Activated CD4-positive, alpha-beta T cell treated with anti-CD3 and anti-CD28 coated beads, Interleukin-10, Interleukin-2, amounts not matched to agents 100 ng/mL and 50 ng/mL, durations not matched to agents 16 hours and 8 hours (primary cell): ENCODE data around the gene LGR6.
A peak's percentile ranks its signal among the peaks of the same experiment; 100 is the strongest.
"Not testable (repeated sequence)": the region's sequence is repeated elsewhere in the genome, so short reads cannot be mapped to it uniquely, and the experiment has no call there.

ENCODE experiments used
- DNase-seq: peaks from one replicate; pipeline ENCODE4 v3.0.0-alpha.2; 2020

Gene LGR6

DNA sequence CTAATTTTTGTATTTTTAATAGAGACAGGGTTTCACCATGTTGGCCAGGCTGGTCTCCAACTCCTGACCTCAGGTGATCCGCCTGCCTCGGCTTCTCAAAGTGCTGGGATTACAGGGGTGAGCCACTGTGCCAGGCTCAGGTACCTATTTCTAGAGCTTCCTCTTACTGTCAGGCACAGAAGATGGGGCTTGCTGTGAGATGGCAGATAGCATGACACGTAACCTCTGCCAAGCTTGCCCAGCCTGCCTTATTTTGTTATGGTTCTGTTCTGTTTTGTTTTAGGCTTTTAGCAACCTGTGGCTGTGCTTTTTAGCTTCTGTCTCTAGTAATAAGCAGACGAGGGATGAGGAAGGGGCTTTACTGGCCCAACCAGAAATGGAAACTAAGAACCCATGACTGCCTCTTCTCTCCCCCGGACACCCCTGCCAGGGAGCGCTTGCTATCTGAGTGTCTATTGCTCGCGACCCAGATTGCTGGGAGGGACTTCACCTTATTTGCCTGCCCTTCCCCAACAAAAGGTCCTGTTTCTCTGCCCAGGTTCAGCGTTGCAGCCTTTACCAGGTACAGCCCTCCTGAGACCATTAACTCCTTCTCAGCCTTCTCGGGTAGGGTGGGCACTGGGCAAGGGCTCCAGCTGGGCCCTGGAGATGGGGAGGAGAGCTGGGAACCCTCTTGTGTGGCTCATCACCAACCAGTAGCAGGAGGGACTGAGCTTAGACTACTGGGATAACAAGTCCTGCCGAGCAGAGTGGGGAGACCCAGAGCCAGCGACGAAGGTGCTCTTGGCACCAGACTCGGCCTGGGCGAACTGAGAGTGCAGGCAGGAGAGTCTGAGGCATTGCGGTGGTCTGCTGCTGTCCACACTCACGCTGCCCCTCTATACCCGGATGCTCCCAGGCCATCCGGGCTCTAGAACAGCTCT lies 13.5 kb upstream of the LGR6 start:
- no peak for DNase-seq

DNA sequence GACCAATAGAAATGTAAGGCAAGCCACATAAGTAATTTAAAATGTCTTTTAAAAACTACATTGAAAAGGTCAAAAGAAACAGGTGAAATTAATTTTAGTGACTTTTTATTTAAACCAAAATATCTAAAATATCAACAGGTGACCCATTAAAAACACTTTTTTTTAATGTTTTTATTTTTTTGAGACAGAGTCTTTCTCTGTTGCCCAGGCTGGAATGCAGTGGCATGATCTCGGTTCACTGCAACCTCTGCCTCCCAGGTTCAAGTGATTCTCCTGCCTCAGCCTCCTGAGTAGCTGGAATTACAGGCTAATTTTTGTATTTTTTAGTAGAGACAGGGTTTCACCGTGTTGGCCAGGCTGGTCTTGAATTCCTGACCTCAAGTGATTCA lies 12.9 kb upstream of the LGR6 start:
- not testable (repeated sequence) for DNase-seq

GRCh38 chr1:202181586-202181985 lies 12.0 kb upstream of the LGR6 start:
- no peak for DNase-seq

GRCh38 chr1:202182040-202182877 lies 11.3 kb upstream of the LGR6 start:
- no peak for DNase-seq

GRCh38 chr1:202184750-202185460 lies 8.7 kb upstream of the LGR6 start:
- peak; percentile 82 for DNase-seq

DNA sequence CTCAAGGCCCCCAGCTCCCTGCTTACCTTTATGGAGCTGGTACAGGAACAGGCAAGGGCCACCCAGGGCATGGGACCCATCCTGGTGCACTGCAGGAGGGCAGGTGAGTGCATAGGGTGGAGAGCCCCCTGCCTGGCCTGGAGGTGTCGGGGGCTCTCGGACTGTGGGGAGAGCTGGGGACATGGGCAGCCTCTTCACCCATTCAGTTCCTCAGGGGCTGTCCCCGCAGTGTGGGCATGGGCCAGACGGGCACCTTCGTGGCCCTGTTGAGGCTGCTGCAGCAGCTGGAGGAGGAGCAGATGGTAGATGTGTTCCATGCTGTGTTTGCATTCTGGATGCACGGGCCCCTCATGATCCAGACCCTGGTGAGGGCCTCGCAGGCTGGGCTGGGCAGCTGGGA lies 7.3 kb upstream of the LGR6 start:
- DNase-seq: no peak

DNA sequence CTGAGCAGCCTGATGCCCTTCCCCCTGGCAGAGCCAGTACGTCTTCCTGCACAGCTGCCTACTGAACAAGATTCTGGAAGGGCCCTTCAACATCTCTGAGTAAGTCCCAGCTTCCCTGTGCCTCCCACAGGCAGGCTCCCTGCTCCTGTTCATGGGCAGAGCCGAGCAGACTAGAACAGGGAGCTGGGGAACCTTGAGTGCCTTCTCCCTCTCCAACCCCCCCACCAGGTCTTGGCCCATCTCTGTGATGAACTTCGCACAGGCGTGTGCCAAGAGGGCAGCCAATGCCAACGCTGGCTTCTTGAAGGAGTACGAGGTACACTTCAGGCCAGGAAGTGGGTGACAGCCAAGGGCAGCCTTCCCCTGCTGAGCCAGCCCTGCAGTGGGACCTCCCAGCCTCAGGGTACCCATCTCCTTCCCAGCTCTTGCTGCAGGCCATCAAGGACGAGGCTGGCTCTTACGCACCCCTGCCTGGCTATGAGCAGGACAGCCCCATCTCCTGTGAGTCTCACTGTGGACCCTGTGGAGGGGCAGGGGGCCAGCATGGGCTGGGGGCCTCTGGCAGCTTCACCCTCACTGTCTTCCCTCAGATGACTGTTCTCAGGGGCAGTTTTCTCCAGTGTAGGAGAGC lies 6.4 kb upstream of the LGR6 start:
- DNase-seq: no peak

- DNase-seq: no peak
Measured at GRCh38 chr1:202187697-202188407, 5.7 kb upstream of the LGR6 start.

DNA sequence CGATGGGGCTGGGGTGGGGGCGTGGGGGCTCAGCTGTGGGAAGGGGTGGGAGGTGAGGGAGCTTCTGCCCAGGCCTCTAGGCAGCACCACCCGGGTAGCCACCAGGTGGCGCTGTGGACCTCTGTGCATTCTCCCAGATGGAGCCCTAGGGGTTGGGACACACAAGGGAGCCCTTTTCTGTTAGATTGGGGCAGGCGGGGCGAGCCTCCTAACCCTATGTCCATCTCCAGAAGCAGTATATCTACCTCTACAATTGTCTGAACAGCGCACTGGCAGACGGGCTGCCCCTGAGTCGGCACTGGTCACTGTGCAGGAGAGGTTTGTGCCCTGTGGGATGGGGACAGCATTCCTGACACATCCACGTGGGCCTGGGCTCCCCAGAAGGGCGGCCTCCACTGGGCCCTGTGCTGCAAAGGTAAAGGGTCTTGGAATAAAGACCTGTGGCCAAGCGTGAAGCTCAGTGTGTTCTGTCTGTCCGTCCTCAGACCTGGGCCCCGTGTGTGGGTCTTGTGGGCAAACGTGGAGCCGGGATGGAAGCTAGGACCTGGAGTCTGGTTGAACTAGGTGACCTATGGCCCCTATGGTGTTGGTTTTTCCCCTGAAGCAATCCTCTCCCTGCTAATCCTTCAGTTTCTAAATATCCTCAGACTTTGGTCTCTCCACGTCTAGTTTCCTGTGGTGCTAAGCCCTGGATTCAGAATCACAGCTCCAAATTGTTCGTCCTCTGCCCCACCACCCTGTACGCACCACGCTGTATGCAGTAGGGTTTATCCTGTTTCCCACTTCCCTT lies 4.4 kb upstream of the LGR6 start:
- peak; percentile 81 for DNase-seq

DNA sequence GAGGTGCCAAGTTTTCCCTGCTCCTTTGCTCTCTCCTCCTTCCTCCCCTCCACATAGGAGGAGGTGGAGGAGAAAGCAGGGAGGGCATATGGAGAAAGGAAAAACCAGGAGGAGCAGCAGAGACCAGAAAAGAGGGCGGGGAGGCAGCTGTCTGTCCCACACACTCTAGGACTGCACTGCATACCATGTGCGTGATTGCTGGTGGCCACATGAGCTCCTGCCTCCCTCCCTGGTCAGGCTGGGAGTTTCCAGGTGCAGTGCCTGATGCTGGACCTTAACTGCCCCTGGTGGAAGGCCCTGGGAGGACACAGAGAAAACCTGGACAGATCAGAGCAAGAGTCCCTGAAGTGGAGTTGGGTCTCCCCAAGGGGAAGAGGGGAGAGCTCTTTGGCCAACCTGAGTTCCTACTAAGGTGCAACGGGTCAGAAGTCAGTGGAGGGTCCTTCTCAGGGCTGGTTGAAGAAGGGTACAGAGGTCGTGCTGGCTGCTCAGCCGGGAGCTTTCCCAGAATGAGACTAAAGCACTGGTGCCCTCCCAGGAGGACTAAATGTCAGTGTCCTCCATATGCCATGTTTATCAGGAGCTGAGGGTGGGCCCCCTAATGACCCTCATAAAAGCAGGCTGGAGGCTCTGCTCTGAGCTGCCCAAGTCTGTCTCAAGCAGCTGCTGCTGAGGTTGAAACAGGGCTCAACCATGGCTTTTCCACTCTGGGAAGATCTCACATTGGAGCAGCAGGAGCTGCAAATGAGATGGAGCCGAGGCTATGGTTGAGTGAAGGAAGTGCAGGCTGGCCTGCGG lies 3.5 kb upstream of the LGR6 start:
- no peak for DNase-seq

- not testable (repeated sequence) for DNase-seq
Measured at GRCh38 chr1:202191391-202191790, 2.2 kb upstream of the LGR6 start.

GRCh38 chr1:202192770-202193613 lies 607 bp upstream of the LGR6 start:
- DNase-seq: peak; percentile 62

GRCh38 chr1:202194328-202194648 lies 689 bp downstream of the LGR6 start:
- no peak for DNase-seq

GRCh38 chr1:202197653-202198365 lies 4.2 kb downstream of the LGR6 start:
- DNase-seq: no peak

GRCh38 chr1:202198366-202198724 lies 4.7 kb downstream of the LGR6 start:
- no peak for DNase-seq

GRCh38 chr1:202199040-202199889 lies 5.7 kb downstream of the LGR6 start:
- DNase-seq: no peak

DNA sequence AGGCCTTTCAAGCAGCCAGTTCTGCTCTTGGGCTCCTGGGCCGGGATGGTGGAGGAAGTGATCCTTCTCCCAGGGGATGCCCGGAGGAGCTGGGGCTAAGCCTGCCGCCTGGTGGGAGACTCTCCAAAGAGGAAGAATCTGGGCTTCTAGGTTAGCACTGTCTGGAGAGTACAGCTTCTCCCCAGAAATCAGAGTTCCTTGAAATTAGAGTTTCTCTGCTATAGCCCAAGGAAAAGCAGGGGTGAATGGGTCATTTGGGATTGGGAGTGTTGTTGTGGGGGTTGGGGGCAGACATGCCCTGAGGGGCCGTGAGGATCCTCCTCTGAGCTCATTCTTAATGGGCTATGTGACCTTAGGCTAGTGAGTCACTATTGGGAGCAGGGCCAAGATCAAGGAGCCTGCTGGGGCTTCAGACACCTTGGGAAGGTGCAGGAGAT lies 6.5 kb downstream of the LGR6 start:
- no peak for DNase-seq

DNA sequence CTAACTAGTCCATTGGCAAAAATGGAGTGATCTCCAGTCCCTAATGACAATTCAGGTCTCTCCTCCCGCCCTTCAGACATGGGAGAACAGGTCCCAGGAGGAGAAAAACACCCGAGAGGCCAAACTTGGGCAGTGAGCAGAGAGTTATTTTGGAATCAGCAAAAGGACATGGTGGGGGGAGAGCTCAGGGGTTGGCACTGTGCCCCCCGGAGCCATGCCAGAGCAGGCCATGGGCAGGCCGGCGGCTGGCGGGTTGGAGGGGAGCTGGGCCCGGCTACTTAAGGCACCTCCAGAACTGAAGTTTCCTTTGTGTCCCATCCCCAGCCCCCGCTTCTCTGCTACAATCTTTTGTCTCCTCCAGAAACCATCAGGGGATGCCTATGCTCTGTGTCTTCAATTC lies 7.1 kb downstream of the LGR6 start:
- no peak for DNase-seq
